ENCODE results near the gene STMP1.

- no peak for TF ChIP-seq NANOG (IDR thresholded peaks at IDR 0.05; ENCODE audit: borderline replicate concordance)
- no peak for TF ChIP-seq CTCF (conservative IDR thresholded peaks at IDR 0.05; ENCODE audit: low read depth in 2 of 2)
- TF ChIP-seq ETS1 (IDR thresholded peaks at IDR 0.05): no peak
- no peak for TF ChIP-seq EZH2phosphoT487 (IDR thresholded peaks at IDR 0.05; ENCODE audit: unreplicated experiment)
- no peak for TF ChIP-seq EZH2 (IDR thresholded peaks at IDR 0.05; ENCODE audit: low read depth, unreplicated experiment)
- no peak for TF ChIP-seq POLR2AphosphoS5 (IDR thresholded peaks at IDR 0.05; ENCODE audit: low read depth)
- TF ChIP-seq REST (IDR thresholded peaks at IDR 0.05; ENCODE audit: unreplicated experiment): no peak
- TF ChIP-seq CREB1 (CRISPR knock-in tag; IDR thresholded peaks at IDR 0.05; ENCODE audit: low read depth): no peak
- TF ChIP-seq ZNF331 (CRISPR knock-in tag; IDR thresholded peaks at IDR 0.05; ENCODE audit: low read depth): no peak
Observed at GRCh38 chr7:135664046-135664589, 1.8 kb downstream of the STMP1 start.
